ENCODE data around the gene EREG. TPM values are rescaled to one million over a fixed set of nuclear protein-coding genes. Genes with fewer than 3 reads are reported as not detected.

EREG gene
- total and polyA plus RNA-seq, 4 donors = 0.12 to 0.30 (median 0.14) TPM; not detected in 1

GRCh38 chr4:74412225-74412624, 47.3 kb downstream of the EREG start:
- Histone ChIP-seq H3K27me3 (ENCODE audit: control insufficient read depth, insufficient read depth, low read length) (no peaks in the 10 kb centered on the region), H3K27ac (ENCODE audit: low read depth, low read length) (no peak overlapping the region), H3K36me3 (ENCODE audit: control insufficient read depth, insufficient read depth, low read length) (no peaks in the 10 kb centered on the region), H3K4me1 (ENCODE audit: control insufficient read depth, insufficient read depth, low read length) (no peaks in the 10 kb centered on the region), H3K9me3 (ENCODE audit: control insufficient read depth, insufficient read depth, low read length) (no peaks in the 10 kb centered on the region), H3K4me3 (ENCODE audit: low read depth, low read length) (no peak overlapping the region)
- no peak for DNase-seq (ENCODE audit: low read depth in 4 of 6, low spot score in 6 of 6)

- H3K9me3 ChIP-seq (ENCODE audit: control insufficient read depth, insufficient read depth, low read length) = no peaks in the 10 kb centered on the region
- no peak overlapping the region for H3K4me3 ChIP-seq (ENCODE audit: low read depth, low read length)
- H3K4me1 ChIP-seq (ENCODE audit: control insufficient read depth, insufficient read depth, low read length) = no peaks in the 10 kb centered on the region
- no peaks in the 10 kb centered on the region for H3K27me3 ChIP-seq (ENCODE audit: control insufficient read depth, insufficient read depth, low read length)
- DNase-seq (ENCODE audit: low read depth in 4 of 6, low spot score in 6 of 6) = no peak
- no peak overlapping the region for H3K27ac ChIP-seq (ENCODE audit: low read depth, low read length)
- H3K36me3 ChIP-seq (ENCODE audit: control insufficient read depth, insufficient read depth, low read length) = no peaks in the 10 kb centered on the region
Measured at GRCh38 chr4:74413265-74413664, 48.3 kb downstream of the EREG start.

GRCh38 chr4:74414149-74414809, 49.3 kb downstream of the EREG start:
- no peak for DNase-seq (ENCODE audit: low read depth in 4 of 6, low spot score in 6 of 6)
- Histone ChIP-seq H3K27ac (ENCODE audit: low read depth, low read length) (no peak overlapping the region), H3K9me3 (ENCODE audit: control insufficient read depth, insufficient read depth, low read length) (no peaks in the 10 kb centered on the region), H3K27me3 (ENCODE audit: control insufficient read depth, insufficient read depth, low read length) (no peaks in the 10 kb centered on the region), H3K4me3 (ENCODE audit: low read depth, low read length) (no peak overlapping the region), H3K4me1 (ENCODE audit: control insufficient read depth, insufficient read depth, low read length) (no peaks in the 10 kb centered on the region), H3K36me3 (ENCODE audit: control insufficient read depth, insufficient read depth, low read length) (no peaks in the 10 kb centered on the region)
- WGBS (ENCODE audit: insufficient coverage) = 47% methylated on average over 2 of the region's 5 CpGs

- WGBS (ENCODE audit: insufficient coverage) = no CpG with 5 or more reads among the region's 3 CpGs
- no peaks in the 10 kb centered on the region for H3K9me3 ChIP-seq (ENCODE audit: control insufficient read depth, insufficient read depth, low read length)
- DNase-seq (ENCODE audit: low read depth in 4 of 6, low spot score in 6 of 6) = no peak
- no peak overlapping the region for H3K4me3 ChIP-seq (ENCODE audit: low read depth, low read length)
- H3K4me1 ChIP-seq (ENCODE audit: control insufficient read depth, insufficient read depth, low read length) = no peaks in the 10 kb centered on the region
- H3K27me3 ChIP-seq (ENCODE audit: control insufficient read depth, insufficient read depth, low read length) = no peaks in the 10 kb centered on the region
- no peaks in the 10 kb centered on the region for H3K36me3 ChIP-seq (ENCODE audit: control insufficient read depth, insufficient read depth, low read length)
- no peak overlapping the region for H3K27ac ChIP-seq (ENCODE audit: low read depth, low read length)
Measured at GRCh38 chr4:74415602-74416300, 50.8 kb downstream of the EREG start.

GRCh38 chr4:74418063-74418670, 53.2 kb downstream of the EREG start:
- no peak overlapping the region for H3K4me3 ChIP-seq (ENCODE audit: low read depth, low read length)
- no peaks in the 10 kb centered on the region for H3K4me1 ChIP-seq (ENCODE audit: control insufficient read depth, insufficient read depth, low read length)
- WGBS (ENCODE audit: insufficient coverage) = 92% methylated on average over 3 of the region's 6 CpGs
- no peaks in the 10 kb centered on the region for H3K36me3 ChIP-seq (ENCODE audit: control insufficient read depth, insufficient read depth, low read length)
- no peak overlapping the region for H3K27ac ChIP-seq (ENCODE audit: low read depth, low read length)
- no peak for DNase-seq (ENCODE audit: low read depth in 4 of 6, low spot score in 6 of 6)
- no peaks in the 10 kb centered on the region for H3K9me3 ChIP-seq (ENCODE audit: control insufficient read depth, insufficient read depth, low read length)
- no peaks in the 10 kb centered on the region for H3K27me3 ChIP-seq (ENCODE audit: control insufficient read depth, insufficient read depth, low read length)

GRCh38 chr4:74420863-74421262, 55.9 kb downstream of the EREG start:
- Histone ChIP-seq H3K4me1 (ENCODE audit: control insufficient read depth, insufficient read depth, low read length) (no peaks in the 10 kb centered on the region), H3K9me3 (ENCODE audit: control insufficient read depth, insufficient read depth, low read length) (no peaks in the 10 kb centered on the region), H3K4me3 (ENCODE audit: low read depth, low read length) (no peak overlapping the region), H3K27me3 (ENCODE audit: control insufficient read depth, insufficient read depth, low read length) (no peaks in the 10 kb centered on the region), H3K36me3 (ENCODE audit: control insufficient read depth, insufficient read depth, low read length) (no peaks in the 10 kb centered on the region), H3K27ac (ENCODE audit: low read depth, low read length) (no peak overlapping the region)
- DNase-seq (ENCODE audit: low read depth in 4 of 6, low spot score in 6 of 6) = no peak
- WGBS (ENCODE audit: insufficient coverage) = no CpG with 5 or more reads among the region's 5 CpGs

GRCh38 chr4:74423104-74423503, 58.2 kb downstream of the EREG start:
- H3K27me3 ChIP-seq (ENCODE audit: control insufficient read depth, insufficient read depth, low read length) = no peaks in the 10 kb centered on the region
- H3K4me1 ChIP-seq (ENCODE audit: control insufficient read depth, insufficient read depth, low read length) = no peaks in the 10 kb centered on the region
- H3K4me3 ChIP-seq (ENCODE audit: low read depth, low read length) = no peak overlapping the region
- no peaks in the 10 kb centered on the region for H3K36me3 ChIP-seq (ENCODE audit: control insufficient read depth, insufficient read depth, low read length)
- no peaks in the 10 kb centered on the region for H3K9me3 ChIP-seq (ENCODE audit: control insufficient read depth, insufficient read depth, low read length)
- peak in 1 of 6 donors; percentile 7 for DNase-seq (ENCODE audit: low read depth in 4 of 6, low spot score in 6 of 6)
- no peak overlapping the region for H3K27ac ChIP-seq (ENCODE audit: low read depth, low read length)
- no CpG with 5 or more reads among the region's 1 CpG for WGBS (ENCODE audit: insufficient coverage)

- Histone ChIP-seq H3K4me3 (ENCODE audit: low read depth, low read length) (no peak overlapping the region), H3K36me3 (ENCODE audit: control insufficient read depth, insufficient read depth, low read length) (no peaks in the 10 kb centered on the region), H3K27me3 (ENCODE audit: control insufficient read depth, insufficient read depth, low read length) (no peaks in the 10 kb centered on the region), H3K27ac (ENCODE audit: low read depth, low read length) (no peak overlapping the region), H3K9me3 (ENCODE audit: control insufficient read depth, insufficient read depth, low read length) (no peaks in the 10 kb centered on the region), H3K4me1 (ENCODE audit: control insufficient read depth, insufficient read depth, low read length) (no peaks in the 10 kb centered on the region)
- no peak for DNase-seq (ENCODE audit: low read depth in 4 of 6, low spot score in 6 of 6)
- WGBS (ENCODE audit: insufficient coverage) = no CpG with 5 or more reads among the region's 2 CpGs
Measured at GRCh38 chr4:74424111-74424510, 59.2 kb downstream of the EREG start.

- H3K27me3 ChIP-seq (ENCODE audit: control insufficient read depth, insufficient read depth, low read length) = no peaks in the 10 kb centered on the region
- DNase-seq (ENCODE audit: low read depth in 4 of 6, low spot score in 6 of 6) = no peak
- no peak overlapping the region for H3K4me3 ChIP-seq (ENCODE audit: low read depth, low read length)
- no peaks in the 10 kb centered on the region for H3K36me3 ChIP-seq (ENCODE audit: control insufficient read depth, insufficient read depth, low read length)
- WGBS (ENCODE audit: insufficient coverage) = 70% methylated on average over 1 of the region's 1 CpG
- H3K9me3 ChIP-seq (ENCODE audit: control insufficient read depth, insufficient read depth, low read length) = no peaks in the 10 kb centered on the region
- no peaks in the 10 kb centered on the region for H3K4me1 ChIP-seq (ENCODE audit: control insufficient read depth, insufficient read depth, low read length)
- H3K27ac ChIP-seq (ENCODE audit: low read depth, low read length) = no peak overlapping the region
Measured at GRCh38 chr4:74426101-74426500, 61.2 kb downstream of the EREG start.

GRCh38 chr4:74428276-74428675, 63.3 kb downstream of the EREG start:
- H3K9me3 ChIP-seq (ENCODE audit: control insufficient read depth, insufficient read depth, low read length) = no peaks in the 10 kb centered on the region
- H3K4me1 ChIP-seq (ENCODE audit: control insufficient read depth, insufficient read depth, low read length) = no peaks in the 10 kb centered on the region
- H3K27ac ChIP-seq (ENCODE audit: low read depth, low read length) = no peak overlapping the region
- DNase-seq (ENCODE audit: low read depth in 4 of 6, low spot score in 6 of 6) = no peak
- no peaks in the 10 kb centered on the region for H3K36me3 ChIP-seq (ENCODE audit: control insufficient read depth, insufficient read depth, low read length)
- no peak overlapping the region for H3K4me3 ChIP-seq (ENCODE audit: low read depth, low read length)
- H3K27me3 ChIP-seq (ENCODE audit: control insufficient read depth, insufficient read depth, low read length) = no peaks in the 10 kb centered on the region
